RWPE1 (cell line): ENCODE measurements around the gene SLC4A4.

Source experiments
- CTCF ChIA-PET: fragments of 350-600 bp; sonication (Branson Sonifier 250); formaldehyde crosslinking; extraction: SDS; loops from one replicate; lab custom pipeline; 2021; lab: Yijun Ruan, JAX
- POLR2A ChIA-PET: fragments of 400-600 bp; formaldehyde crosslinking; extraction: SDS; loops from one replicate; lab custom pipeline; 2020; ENCODE audit warnings: antibody characterized with exemption; ENCODE audit not compliant: low non-redundant PET; lab: Yijun Ruan, JAX
- DNase-seq: peaks from one replicate; pipeline ENCODE4 v3.0.0; 2012; ENCODE audit warnings: low spot score
- H3K27ac ChIP-seq: fragments of 450-650 bp; 2 replicates; pipeline ENCODE4 v1.5.1; 2017
- CTCF ChIP-seq: fragments of 450-650 bp; conservative IDR thresholded peaks from 2 replicates; pipeline ENCODE4 v1.5.1; 2017; ENCODE audit warnings: low read depth, mild to moderate bottlenecking

SLC4A4 gene

GRCh38 chr4:71550220-71551165 lies 211.7 kb downstream of the SLC4A4 start:
- TF ChIP-seq CTCF, result no peak
- ChIA-PET CTCF (no interaction called here), POLR2A (no interaction called here)
- no peak overlapping the region for H3K27ac ChIP-seq
- DNase-seq, result no peak

GRCh38 chr4:71553605-71554004 lies 214.8 kb downstream of the SLC4A4 start:
- CTCF ChIA-PET, result interaction anchor here (0.5 to 1.4 kb wide), 3 partner anchors 8 to 569 kb away, joined by 3 read pairs; no protein-coding TSS in a partner anchor
- DNase-seq, result peak; percentile 13
- POLR2A ChIA-PET, result no interaction called here
- TF ChIP-seq CTCF, result no peak
- H3K27ac ChIP-seq, result no peak overlapping the region

GRCh38 chr4:71554025-71554424 lies 215.2 kb downstream of the SLC4A4 start:
- H3K27ac ChIP-seq, result no peak overlapping the region
- ChIA-PET POLR2A (no interaction called here), CTCF (interaction anchor here (0.6 to 1.4 kb wide), 2 partner anchors 325 to 569 kb away, joined by 3 read pairs; no protein-coding TSS in a partner anchor)
- no peak for DNase-seq
- no peak for TF ChIP-seq CTCF

- CTCF ChIA-PET, result no interaction called here
- TF ChIP-seq CTCF, result no peak
- no peak overlapping the region for H3K27ac ChIP-seq
- POLR2A ChIA-PET, result no interaction called here
- no peak for DNase-seq
Measured at GRCh38 chr4:71558248-71558647, 219.4 kb downstream of the SLC4A4 start.

GRCh38 chr4:71559957-71560571 lies 221.2 kb downstream of the SLC4A4 start:
- no peak overlapping the region for H3K27ac ChIP-seq
- DNase-seq, result no peak
- POLR2A ChIA-PET, result no interaction called here
- CTCF ChIA-PET, result no interaction called here
- no peak for TF ChIP-seq CTCF

- H3K27ac ChIP-seq, result no peak overlapping the region
- TF ChIP-seq CTCF, result no peak
Measured at GRCh38 chr4:71564775-71565174, 226.0 kb downstream of the SLC4A4 start.

More at GRCh38 chr4:71564775-71565174, 226.0 kb downstream of the SLC4A4 start:
- CTCF ChIA-PET, result no interaction called here
- no peak for DNase-seq
- POLR2A ChIA-PET, result no interaction called here
